GM12891 (cell line): ENCODE measurements around the gene TDG.
A peak's percentile ranks its signal among the peaks of the same experiment; 100 is the strongest.

ENCODE experiments used
- DNase-seq: peaks from one replicate; pipeline ENCODE4 v3.0.0; 2011; ENCODE audit warnings: low spot score; ENCODE audit not compliant: insufficient read length
- FAIRE-seq: peaks from 2 replicates; lab custom pipeline; 2011; peaks lifted over from hg19 to GRCh38; lab: Jason Lieb, UNC
- PAX5 ChIP-seq: IDR thresholded peaks from 2 replicates; pipeline ENCODE4 v1.6.1; 2011; ENCODE audit warnings: low read length, moderate library complexity, mild to moderate bottlenecking; ENCODE audit not compliant: insufficient read depth, severe bottlenecking
- POLR2A ChIP-seq: IDR thresholded peaks from 2 replicates; pipeline ENCODE4 v1.6.1; 2011; ENCODE audit warnings: low read depth, low read length, control low read depth
- POLR2AphosphoS5 ChIP-seq: IDR thresholded peaks from 2 replicates; pipeline ENCODE4 v1.6.1; 2011; ENCODE audit warnings: low read depth, low read length, control low read depth
- POU2F2 ChIP-seq: IDR thresholded peaks from 2 replicates; pipeline ENCODE4 v1.6.1; 2011; ENCODE audit warnings: low read depth, mild to moderate bottlenecking, control low read depth, low read length, moderate library complexity
- SPI1 ChIP-seq: IDR thresholded peaks from 2 replicates; pipeline ENCODE4 v1.6.1; 2011; ENCODE audit warnings: low read depth, low read length, control low read depth
- TAF1 ChIP-seq: IDR thresholded peaks from 2 replicates; pipeline ENCODE4 v1.6.1; 2011; ENCODE audit warnings: low read depth, low read length, control low read depth

TDG gene

DNA sequence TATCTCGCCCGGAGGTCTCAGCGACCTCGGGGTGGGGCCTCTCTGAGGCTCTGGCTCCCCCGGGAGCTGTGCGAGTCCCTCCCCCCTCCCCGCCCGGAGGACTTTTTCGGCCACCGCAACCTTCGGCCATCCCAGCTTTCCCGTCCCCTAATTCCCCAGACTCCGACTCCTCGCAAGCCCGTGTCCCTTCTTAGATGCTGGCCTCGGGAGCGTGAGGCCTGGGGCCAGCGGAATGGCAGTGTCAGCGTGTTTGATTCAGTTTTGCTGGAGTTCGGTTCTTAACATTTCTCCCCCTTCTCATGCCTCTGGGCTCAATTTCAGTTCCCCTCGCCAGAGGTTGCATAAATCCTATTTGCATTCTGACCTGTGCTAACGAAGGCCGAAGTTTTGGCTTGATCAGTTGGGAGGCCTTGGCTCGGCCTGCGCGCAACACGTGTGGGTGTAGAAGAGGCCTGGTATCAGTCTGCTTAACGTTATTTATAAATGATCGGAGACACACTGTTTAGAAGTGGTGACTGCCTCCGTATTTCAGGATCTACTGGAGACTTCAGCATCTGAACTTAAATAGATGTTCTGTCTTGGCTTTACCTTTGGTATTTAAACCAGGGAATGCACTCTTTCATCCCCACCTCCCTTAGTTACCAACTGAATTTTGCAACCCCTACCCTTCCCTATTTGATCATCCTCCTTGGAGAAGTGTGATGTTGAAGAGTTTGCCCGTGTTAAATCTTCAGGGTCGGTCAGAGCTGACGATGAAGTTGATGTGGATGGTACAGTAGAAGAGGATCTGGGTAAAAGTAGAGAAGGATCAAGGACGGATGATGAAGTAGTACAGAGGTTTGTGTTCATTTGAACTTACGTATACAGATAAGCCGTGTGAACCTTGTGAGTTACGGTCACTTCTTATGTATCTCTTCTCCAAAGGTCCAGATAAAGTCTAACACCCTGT lies 34.6 kb upstream of the TDG start:
- 0 out of 2 replicates have a peak, but pooled peaks have one; percentile 22 for TF ChIP-seq POU2F2
- TF ChIP-seq SPI1 = peak; percentile 74
- no peak for TF ChIP-seq PAX5
- peak; percentile 34; the same call in 1 of the 2 replicates for TF ChIP-seq POLR2AphosphoS5
- no peak; the same call in 1 of the 2 replicates for TF ChIP-seq TAF1
- no peak for TF ChIP-seq POLR2A
- DNase-seq (no peak), FAIRE-seq (peak; percentile 66)

DNA sequence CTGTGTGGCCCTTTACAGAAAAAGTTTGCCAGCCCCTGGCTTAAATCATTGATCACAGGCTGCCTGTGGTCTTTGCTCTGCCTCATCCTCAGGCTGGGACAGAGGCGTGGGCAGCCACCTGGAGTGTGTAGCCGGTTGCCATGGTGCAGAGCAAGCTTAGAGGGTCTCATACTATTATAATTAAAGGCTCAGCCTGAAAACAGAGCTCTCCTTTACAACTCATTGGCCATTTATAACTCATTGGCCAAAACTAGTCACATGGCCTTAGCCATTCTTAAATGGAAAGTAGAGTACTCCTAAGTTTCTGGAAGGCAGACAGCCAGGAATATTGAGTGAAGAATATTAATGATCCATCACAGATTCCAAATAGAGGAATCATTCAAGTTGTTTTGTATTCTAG lies 32.4 kb upstream of the TDG start:
- TF ChIP-seq TAF1 (no peak), PAX5 (no peak)
- no peak for FAIRE-seq
- DNase-seq = no peak

GRCh38 chr12:103936679-103937078 lies 29.0 kb upstream of the TDG start:
- FAIRE-seq = no peak
- TF ChIP-seq TAF1 (no peak), POU2F2 (no peak), PAX5 (no peak), POLR2A (no peak), POLR2AphosphoS5 (no peak), SPI1 (no peak)
- DNase-seq = no peak

DNA sequence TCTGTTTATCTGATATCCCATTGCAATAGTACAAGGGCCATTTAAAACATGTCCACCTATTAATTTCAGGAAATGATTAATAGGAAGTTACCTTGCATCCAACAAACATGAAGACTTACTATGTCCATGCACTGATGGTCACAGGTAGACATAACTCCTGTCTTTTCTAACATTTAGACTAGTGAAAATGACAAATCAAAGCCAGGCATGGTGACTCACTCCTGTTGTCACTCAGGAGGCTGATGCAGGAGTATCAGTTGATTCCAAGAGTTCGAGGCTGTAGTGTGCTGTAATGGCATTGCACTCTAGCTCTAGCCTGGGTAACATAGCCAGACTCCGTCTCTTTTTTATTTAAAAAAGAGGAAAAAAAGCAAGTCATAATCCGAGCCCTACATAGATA lies 20.7 kb upstream of the TDG start:
- FAIRE-seq (no peak), DNase-seq (no peak)
- TF ChIP-seq TAF1 = no peak
- TF ChIP-seq POU2F2 = no peak
- no peak for TF ChIP-seq SPI1
- 0 out of 2 replicates have a peak, but pooled peaks have one; percentile 17 for TF ChIP-seq POLR2AphosphoS5
- no peak for TF ChIP-seq POLR2A
- no peak for TF ChIP-seq PAX5

DNA sequence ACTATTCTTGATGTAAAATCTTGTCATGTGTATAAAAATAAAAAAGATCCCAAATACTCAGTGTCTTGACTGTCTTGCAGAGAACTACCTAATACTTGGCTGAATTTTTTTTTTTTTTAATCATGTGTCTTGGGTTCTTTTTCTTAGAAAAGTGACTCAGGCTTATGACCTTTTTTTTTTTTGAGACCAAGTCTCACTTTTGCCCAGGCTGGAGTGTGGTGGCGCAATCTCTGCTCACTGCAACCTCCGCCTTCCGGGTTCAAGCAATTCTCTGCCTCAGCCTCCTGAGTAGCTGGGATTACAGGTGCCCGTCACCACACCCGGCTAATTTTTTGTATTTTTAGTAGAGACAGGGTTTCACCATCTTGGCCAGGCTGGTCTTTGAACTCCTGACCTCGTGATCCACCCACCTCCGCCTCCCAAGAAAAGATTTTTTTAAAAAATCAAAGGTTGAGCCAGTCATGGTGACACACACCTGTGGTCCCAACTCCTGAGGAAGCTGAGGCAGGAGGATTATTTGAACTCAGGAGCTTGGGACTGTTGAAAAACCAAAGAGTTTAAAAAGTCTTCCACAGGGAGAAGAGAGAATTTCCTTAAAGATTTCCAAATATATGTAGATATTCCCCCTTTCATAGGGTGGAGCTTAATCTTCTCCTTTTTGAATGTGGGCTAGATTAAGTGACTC lies 17.7 kb upstream of the TDG start:
- FAIRE-seq (no peak), DNase-seq (no peak)
- TF ChIP-seq TAF1 = no peak
- no peak for TF ChIP-seq SPI1
- TF ChIP-seq POLR2A = no peak
- TF ChIP-seq PAX5 = no peak
- TF ChIP-seq POLR2AphosphoS5 = no peak
- no peak for TF ChIP-seq POU2F2

DNA sequence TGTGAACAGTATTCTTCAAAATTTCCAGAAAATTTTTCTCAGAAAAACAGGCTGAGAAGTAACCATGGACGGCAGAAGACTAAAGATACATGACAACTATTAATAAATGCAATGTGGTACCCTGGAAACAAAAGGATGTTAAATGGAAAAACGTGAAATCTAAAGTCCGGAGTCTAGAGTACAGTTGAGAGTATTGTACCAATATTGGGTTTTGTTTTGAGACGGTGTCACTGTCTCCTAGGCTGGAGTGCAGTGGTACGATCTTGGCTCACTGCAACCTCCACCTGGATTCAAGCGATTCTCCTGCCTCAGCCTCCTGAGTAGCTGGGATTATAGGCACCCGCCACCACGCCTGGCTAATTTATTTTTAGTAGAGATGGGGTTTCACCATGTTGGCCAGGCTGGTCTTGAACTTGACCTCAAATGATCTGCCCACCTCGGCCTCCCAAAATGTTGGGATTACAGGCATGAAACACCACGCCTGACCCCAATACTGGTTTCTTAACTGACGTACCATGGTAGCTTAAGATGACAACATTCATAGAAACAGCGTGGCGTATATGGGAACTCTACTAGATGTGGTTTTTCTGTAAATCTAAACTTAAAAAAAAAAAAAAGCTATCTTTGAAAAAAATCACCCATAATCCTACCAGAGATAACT lies 16.8 kb upstream of the TDG start:
- DNase-seq (no peak), FAIRE-seq (no peak)
- no peak for TF ChIP-seq TAF1
- peak; percentile 75 for TF ChIP-seq POLR2A
- no peak for TF ChIP-seq SPI1
- TF ChIP-seq POLR2AphosphoS5 = peak; percentile 82
- TF ChIP-seq POU2F2 = 0 out of 2 replicates have a peak, but pooled peaks have one; percentile 45
- TF ChIP-seq PAX5 = no peak

DNA sequence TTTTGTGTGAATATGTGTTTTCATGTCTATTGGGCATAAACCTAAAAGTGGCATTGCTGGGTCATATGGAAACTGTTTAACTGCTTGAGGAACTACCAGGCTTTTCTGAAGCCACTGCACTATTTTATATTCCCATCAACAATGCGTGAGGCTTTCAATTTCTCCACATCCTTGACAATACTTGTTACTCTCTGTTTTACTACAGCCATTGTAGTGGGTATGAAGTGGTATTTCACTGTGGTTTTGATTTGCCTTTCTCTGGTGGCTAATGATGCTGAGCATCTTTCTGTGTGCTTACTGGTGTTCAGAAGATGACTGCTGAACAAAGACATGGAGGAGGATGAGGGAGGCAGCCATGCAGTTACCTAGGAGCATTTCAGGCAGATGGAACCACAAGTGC lies 13.2 kb upstream of the TDG start:
- TF ChIP-seq POLR2A = no peak
- no peak for TF ChIP-seq POU2F2
- TF ChIP-seq PAX5 = no peak
- no peak for TF ChIP-seq POLR2AphosphoS5
- no peak for TF ChIP-seq SPI1
- no peak for TF ChIP-seq TAF1
- FAIRE-seq (no peak), DNase-seq (no peak)

GRCh38 chr12:103955811-103956508 lies 9.7 kb upstream of the TDG start:
- no peak for FAIRE-seq
- DNase-seq = no peak
- no peak for TF ChIP-seq TAF1
- no peak for TF ChIP-seq POLR2AphosphoS5
- no peak for TF ChIP-seq POU2F2
- TF ChIP-seq POLR2A = no peak
- no peak for TF ChIP-seq PAX5
- no peak for TF ChIP-seq SPI1

DNA sequence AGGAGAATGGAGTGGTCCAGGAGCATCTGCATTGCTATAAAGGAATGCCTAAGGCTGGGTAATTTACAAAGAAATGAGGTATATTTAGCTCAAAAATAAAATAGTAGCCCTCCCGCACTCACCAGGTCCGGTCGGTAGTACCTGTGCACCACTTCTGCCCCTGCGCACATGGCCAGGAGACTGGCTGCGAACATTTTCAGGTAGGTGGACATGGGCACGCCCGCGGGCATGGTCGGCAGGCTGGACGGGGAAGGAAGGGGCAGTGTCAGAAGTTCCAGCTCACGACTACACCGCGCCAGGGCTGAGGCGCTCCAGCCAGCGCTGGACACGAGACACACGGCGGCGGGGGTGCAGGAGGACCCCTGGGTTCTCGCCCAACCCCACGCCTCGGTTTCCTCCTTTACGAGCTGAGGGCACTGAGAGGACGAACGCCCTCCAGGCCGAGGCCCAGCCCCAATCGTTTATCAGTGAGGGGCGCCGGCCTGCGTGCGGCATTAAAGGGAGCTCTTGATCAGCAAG lies 9.1 kb upstream of the TDG start:
- TF ChIP-seq SPI1 = no peak
- TF ChIP-seq POLR2A = no peak
- TF ChIP-seq TAF1 = no peak
- TF ChIP-seq PAX5 = no peak
- TF ChIP-seq POLR2AphosphoS5 = no peak
- TF ChIP-seq POU2F2 = no peak
- DNase-seq (no peak), FAIRE-seq (no peak)
